Endodermal cell (in vitro differentiated cells): Measurements from ENCODE around the gene SPOP. TPM values are rescaled to one million over a fixed set of nuclear protein-coding genes. Genes with fewer than 3 reads are reported as not detected.
A peak's percentile ranks its signal among the peaks of the same experiment; 100 is the strongest.

Experiments used
- DNase-seq: peaks from one replicate; pipeline ENCODE4 v3.0.0-alpha.2; 2017
- H3K27ac ChIP-seq: 2 replicates; pipeline ENCODE4 v1.5.1; 2013; ENCODE audit warnings: mild to moderate bottlenecking, low read depth, low read length, moderate library complexity
- H3K27me3 ChIP-seq: 2 replicates; pipeline ENCODE4 v1.6.1; 2013; ENCODE audit warnings: mild to moderate bottlenecking, low read length, moderate library complexity; ENCODE audit not compliant: insufficient read depth, control insufficient read depth, poor library complexity, severe bottlenecking
- H3K36me3 ChIP-seq: 2 replicates; pipeline ENCODE4 v1.7.0; 2013; ENCODE audit warnings: mild to moderate bottlenecking, low read length, moderate library complexity; ENCODE audit not compliant: control insufficient read depth, insufficient read depth
- H3K4me1 ChIP-seq: one replicate; pipeline ENCODE4 v1.7.0; 2013; ENCODE audit warnings: low read length; ENCODE audit not compliant: control insufficient read depth, insufficient read depth
- H3K4me3 ChIP-seq: 2 replicates; pipeline ENCODE4 v1.5.1; 2013; ENCODE audit warnings: mild to moderate bottlenecking, low read length, moderate library complexity
- H3K9ac ChIP-seq: 2 replicates; pipeline ENCODE4 v1.6.1; 2013; ENCODE audit warnings: mild to moderate bottlenecking, low read length, moderate library complexity; ENCODE audit not compliant: poor library complexity, severe bottlenecking; ENCODE audit errors: extremely low read depth
- H3K9me3 ChIP-seq: 2 replicates; pipeline ENCODE4 v1.6.1; 2013; ENCODE audit warnings: mild to moderate bottlenecking, low read length, moderate library complexity; ENCODE audit not compliant: control insufficient read depth
- H3K27ac Mint-ChIP-seq: 2 replicates; pipeline ENCODE4 v1.8.0; 2020; ENCODE audit warnings: mixed read lengths
- H3K27me3 Mint-ChIP-seq: 2 replicates; pipeline ENCODE4 v1.8.0; 2021; ENCODE audit warnings: mild to moderate bottlenecking, mixed read lengths; ENCODE audit not compliant: insufficient read depth
- H3K36me3 Mint-ChIP-seq: 2 replicates; pipeline ENCODE4 v1.8.0; 2020; ENCODE audit warnings: low read depth, mixed read lengths
- H3K4me1 Mint-ChIP-seq: 2 replicates; pipeline ENCODE4 v1.8.0; 2020; ENCODE audit warnings: mixed read lengths
- H3K4me3 Mint-ChIP-seq: 2 replicates; pipeline ENCODE4 v1.8.0; 2020; ENCODE audit warnings: mild to moderate bottlenecking, moderate library complexity, mixed read lengths
- H3K9me3 Mint-ChIP-seq: 2 replicates; pipeline ENCODE4 v1.8.0; 2020; ENCODE audit warnings: mild to moderate bottlenecking, mixed read lengths
- WGBS, 2 experiments: methylation state at CpG; one replicate each; pipeline versions ENCODE4 v1.1.5 to v1.1.7; 2013; ENCODE audit warnings: missing lambda C conversion rate in 2 of 2, mixed read lengths in 1 of 2; ENCODE audit not compliant: insufficient coverage in 1 of 2, insufficient read length in 1 of 2; 5-methylcytosine and 5-hydroxymethylcytosine counted together
- total RNA-seq, 2 donors: library from RNA; stranded (reverse); fragmentation: NEBNext Ultra II Directional in 1 of 2; extraction: Animal tissue kit (Norgen Biotek cat#: 25700) in 1 of 2; gene quantifications; 2 replicates in 1 of 2; 3 replicates in 1 of 2; pipeline ENCODE4 v1.2.1, GENCODE V29; 2021
- TF ChIP-seq, protein P1 (sequence below): fragments of 200-600 bp; sonication (generic); conservative IDR thresholded peaks from 2 replicates; pipeline ENCODE4 v1.5.0; 2021; ENCODE audit warnings: antibody characterized with exemption, mild to moderate bottlenecking

SPOP gene
- total RNA-seq, 2 donors from 2014 or later: 39.9 to 41.3 TPM

- Mint-ChIP-seq H3K27ac (peak overlapping the region; percentile 37), H3K4me3 (no peak overlapping the region)
- H3K27ac ChIP-seq: no peak overlapping the region
Observed at GRCh38 chr17:49618028-49618611, 59.8 kb downstream of the SPOP start.

DNA sequence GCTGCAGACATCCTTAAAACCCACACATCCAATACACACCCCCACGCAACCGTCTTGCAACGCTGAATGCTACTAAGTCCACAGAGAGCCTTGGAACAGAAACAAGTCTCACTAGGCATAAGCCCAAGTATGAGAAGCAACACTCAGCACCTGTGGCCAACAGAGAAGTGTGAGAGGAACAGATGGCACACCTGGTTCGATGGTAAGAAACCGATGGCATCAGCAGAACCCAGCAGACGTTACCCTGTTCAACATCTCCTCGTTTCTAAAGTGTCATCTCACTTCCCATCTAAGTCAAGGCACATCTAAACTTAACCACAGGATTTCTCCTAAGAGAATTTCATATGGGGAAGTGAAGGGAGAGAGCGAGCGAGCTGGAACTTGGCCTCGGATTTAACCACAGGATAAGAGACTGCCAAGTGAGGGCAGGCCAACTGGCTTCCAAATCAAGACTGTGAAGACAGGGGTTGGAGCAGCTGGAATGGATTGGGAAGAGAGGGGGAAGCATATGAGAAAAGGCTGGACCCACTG is 61.2 kb downstream of the SPOP start:
- Mint-ChIP-seq H3K27me3 (peaks cover 21% of the 10 kb centered on the region), H3K4me1 (peaks cover 13% of the 10 kb centered on the region), H3K9me3 (no peaks in the 10 kb centered on the region), H3K36me3 (peaks cover 51% of the 10 kb centered on the region), H3K4me3 (no peak overlapping the region), H3K27ac (no peak overlapping the region)
- no peak overlapping the region for H3K27ac ChIP-seq
- peaks cover 6% of the 10 kb centered on the region for H3K27me3 ChIP-seq
- TF ChIP-seq, protein P1, sequence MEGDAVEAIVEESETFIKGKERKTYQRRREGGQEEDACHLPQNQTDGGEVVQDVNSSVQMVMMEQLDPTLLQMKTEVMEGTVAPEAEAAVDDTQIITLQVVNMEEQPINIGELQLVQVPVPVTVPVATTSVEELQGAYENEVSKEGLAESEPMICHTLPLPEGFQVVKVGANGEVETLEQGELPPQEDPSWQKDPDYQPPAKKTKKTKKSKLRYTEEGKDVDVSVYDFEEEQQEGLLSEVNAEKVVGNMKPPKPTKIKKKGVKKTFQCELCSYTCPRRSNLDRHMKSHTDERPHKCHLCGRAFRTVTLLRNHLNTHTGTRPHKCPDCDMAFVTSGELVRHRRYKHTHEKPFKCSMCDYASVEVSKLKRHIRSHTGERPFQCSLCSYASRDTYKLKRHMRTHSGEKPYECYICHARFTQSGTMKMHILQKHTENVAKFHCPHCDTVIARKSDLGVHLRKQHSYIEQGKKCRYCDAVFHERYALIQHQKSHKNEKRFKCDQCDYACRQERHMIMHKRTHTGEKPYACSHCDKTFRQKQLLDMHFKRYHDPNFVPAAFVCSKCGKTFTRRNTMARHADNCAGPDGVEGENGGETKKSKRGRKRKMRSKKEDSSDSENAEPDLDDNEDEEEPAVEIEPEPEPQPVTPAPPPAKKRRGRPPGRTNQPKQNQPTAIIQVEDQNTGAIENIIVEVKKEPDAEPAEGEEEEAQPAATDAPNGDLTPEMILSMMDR: no peak
- no peak for DNase-seq
- 95 to 100% methylated on average over 5 to 10 of the region's 10 CpGs for WGBS, 2 experiments
- H3K4me3 ChIP-seq: no peak overlapping the region
- no peaks in the 10 kb centered on the region for H3K9me3 ChIP-seq
- peaks cover 71% of the 10 kb centered on the region for H3K36me3 ChIP-seq
- H3K9ac ChIP-seq: no peak overlapping the region
- peaks cover 4% of the 10 kb centered on the region for H3K4me1 ChIP-seq

More at GRCh38 chr17:49618028-49618611, 59.8 kb downstream of the SPOP start:
- peaks cover 65% of the 10 kb centered on the region for H3K36me3 Mint-ChIP-seq
- H3K4me1 Mint-ChIP-seq: peaks cover 13% of the 10 kb centered on the region
- Histone ChIP-seq H3K4me3 (no peak overlapping the region), H3K27me3 (peaks cover 6% of the 10 kb centered on the region), H3K4me1 (peaks cover 4% of the 10 kb centered on the region), H3K36me3 (peaks cover 71% of the 10 kb centered on the region), H3K9ac (no peak overlapping the region), H3K9me3 (no peaks in the 10 kb centered on the region)
- TF ChIP-seq, protein P1: no peak
- no peaks in the 10 kb centered on the region for H3K9me3 Mint-ChIP-seq
- no peak for DNase-seq
- peaks cover 21% of the 10 kb centered on the region for H3K27me3 Mint-ChIP-seq
- 89 to 100% methylated on average over 2 to 3 of the region's 3 CpGs for WGBS, 2 experiments

DNA sequence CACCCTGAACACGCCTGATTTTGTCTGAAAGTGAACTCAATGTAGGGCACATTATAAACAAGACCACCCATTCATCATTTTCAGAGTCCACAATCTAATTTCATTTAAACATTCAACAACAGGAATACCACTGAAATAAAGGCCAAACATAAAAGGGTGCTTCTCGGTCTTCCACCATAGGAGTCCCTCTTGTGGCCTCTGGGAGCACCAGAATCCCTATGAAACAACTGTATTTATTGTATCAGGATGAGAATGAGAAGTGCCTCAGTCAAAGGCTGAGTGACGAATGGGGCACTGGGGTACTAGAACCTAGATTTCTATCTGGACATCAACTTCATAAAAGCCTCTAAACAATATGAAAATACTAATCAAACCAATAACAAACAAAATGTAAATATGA is 61.8 kb downstream of the SPOP start:
- H3K27me3 ChIP-seq: peaks cover 6% of the 10 kb centered on the region
- peaks cover 70% of the 10 kb centered on the region for H3K36me3 ChIP-seq
- no peak overlapping the region for H3K4me3 Mint-ChIP-seq
- DNase-seq: no peak
- no peak overlapping the region for H3K9ac ChIP-seq
- peaks cover 4% of the 10 kb centered on the region for H3K4me1 ChIP-seq
- 88 to 91% methylated on average over 2 to 3 of the region's 3 CpGs for WGBS, 2 experiments
- peaks cover 13% of the 10 kb centered on the region for H3K4me1 Mint-ChIP-seq
- no peak overlapping the region for H3K4me3 ChIP-seq
- H3K9me3 Mint-ChIP-seq: no peaks in the 10 kb centered on the region
- TF ChIP-seq, protein P1: peak; percentile 69
- no peak overlapping the region for H3K27ac ChIP-seq
- peaks cover 51% of the 10 kb centered on the region for H3K36me3 Mint-ChIP-seq
- H3K27ac Mint-ChIP-seq: no peak overlapping the region
- no peaks in the 10 kb centered on the region for H3K9me3 ChIP-seq
- peaks cover 19% of the 10 kb centered on the region for H3K27me3 Mint-ChIP-seq
